Activated CD8-positive, alpha-beta memory T cell treated with anti-CD3 and anti-CD28 coated beads for 1 hour (primary cell): ENCODE data around the gene TIA1.

Source experiments
- DNase-seq, 2 donors: peaks; one replicate each; pipeline ENCODE4 v3.0.0-alpha.2; 2020; ENCODE audit warnings: low read depth in 1 of 2; ENCODE audit errors: extremely low read depth in 1 of 2

TIA1 gene

GRCh38 chr2:70161069-70161534, 87.3 kb downstream of the TIA1 start:
- no peak for DNase-seq

- no peak for DNase-seq
Observed at GRCh38 chr2:70160545-70160944, 87.9 kb downstream of the TIA1 start.
